HG03045 (cell line): Measurements from ENCODE around the gene GRB14.
"Not testable (repeated sequence)": the region's sequence is repeated elsewhere in the genome, so short reads cannot be mapped to it uniquely, and the experiment has no call there.

Experiments
- ATAC-seq: cut with Tn5 transposase; IDR thresholded peaks from one replicate; pipeline ENCODE4 v1.9.1; 2021; ENCODE audit warnings: mild to moderate bottlenecking, moderate library complexity; ENCODE audit not compliant: unreplicated experiment

GRB14 gene

DNA sequence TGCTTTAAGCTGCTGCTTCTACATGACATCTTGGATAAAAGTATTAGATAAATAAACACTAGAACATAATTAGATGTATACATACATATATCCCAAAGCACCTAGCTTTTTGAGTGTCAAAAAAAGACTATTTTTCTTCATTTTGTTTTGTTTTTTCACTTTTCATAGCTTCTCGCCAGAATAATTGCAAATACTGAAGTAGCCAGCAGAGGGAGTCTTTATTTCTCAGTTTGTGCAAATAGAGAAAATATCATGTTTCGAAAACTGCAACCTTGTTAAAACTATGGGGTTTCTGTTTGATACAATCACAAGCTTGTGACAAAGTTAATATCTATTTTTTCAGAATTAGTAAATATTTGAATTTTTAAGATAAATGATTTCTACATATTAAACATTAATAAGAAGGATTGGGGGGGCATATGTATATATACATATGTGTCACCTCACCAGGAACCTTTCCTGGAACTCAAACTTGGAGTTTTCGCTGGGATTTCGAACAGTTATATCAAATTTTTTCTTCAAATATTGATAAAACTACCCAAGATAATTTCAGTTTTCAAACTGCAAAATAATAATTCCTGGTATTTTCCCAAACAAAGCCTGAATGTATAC lies 61.0 kb downstream of the GRB14 start:
- ATAC-seq, result no peak

DNA sequence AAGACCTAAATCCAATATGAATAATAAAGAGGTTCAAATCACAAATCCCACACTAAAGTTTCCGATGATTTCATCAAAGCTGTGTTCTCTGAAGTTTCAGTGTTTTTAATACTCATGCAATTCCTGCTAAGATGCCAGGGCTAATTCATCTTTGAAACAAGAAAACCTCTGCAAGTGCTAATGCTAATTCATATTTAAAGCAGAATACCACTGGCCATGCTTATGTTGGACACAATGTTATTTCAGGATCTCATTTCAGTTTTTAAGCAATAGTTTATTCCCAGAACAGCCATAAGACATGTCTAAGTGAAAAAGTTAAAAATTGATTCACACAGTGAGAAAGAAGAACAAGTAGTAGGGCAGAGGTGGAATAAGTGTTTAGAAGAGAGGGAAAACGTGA lies 62.8 kb downstream of the GRB14 start:
- ATAC-seq, result no peak

DNA sequence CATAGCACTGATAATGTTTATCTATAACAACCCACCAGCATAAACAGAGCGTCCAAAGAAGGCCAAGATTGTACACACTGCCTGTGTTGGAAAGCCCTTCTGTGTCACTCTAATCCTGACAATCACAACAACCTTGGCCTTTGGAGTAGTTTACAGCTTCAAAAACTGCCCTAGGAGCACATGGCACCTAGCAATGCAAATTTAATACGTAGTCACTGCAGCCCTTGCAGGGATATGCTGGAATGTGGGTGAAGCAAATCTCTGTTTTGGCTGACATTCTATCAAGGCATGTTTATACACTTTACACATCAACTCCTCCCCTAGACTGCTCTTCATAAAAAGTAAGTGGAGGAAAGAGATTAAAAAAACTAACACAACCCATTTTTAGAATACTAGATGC lies 66.8 kb downstream of the GRB14 start:
- ATAC-seq, result no peak

DNA sequence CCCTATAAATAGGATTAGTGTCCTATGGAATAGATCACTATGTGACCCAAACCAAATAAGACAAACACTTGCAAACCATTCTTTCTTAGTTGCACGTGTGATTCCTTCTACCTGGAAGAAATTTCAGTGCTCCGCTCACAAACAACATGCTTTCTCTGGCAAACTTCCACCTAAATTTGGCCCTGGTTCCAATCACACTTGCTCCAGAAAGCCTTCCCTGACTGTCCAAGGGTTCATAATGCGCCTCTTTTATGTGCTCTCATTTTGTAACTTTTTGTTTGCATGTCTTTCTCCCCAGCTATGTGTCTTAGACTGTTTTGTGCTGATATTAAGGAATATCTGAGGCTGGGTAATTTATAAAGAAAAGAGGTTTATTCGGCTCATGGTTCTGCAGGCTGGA lies 69.8 kb downstream of the GRB14 start:
- ATAC-seq, result no peak

DNA sequence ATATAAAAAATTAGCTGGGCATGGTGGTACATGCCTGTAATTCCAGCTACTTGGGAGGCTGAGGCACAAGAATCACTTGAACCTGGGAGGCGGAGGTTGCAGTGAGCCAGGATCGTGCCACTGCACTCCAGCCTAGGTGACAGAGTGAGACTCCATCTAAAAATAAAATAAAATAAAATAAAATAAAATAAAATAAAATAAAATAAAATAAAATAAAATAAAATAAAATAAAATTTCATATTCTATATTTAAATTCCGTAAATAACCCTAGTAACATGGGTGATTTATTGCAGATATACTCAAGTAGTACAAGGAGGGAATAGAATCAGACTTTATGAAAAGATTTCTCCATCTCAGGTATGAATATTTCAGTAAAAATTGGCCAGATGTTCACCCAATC lies 71.6 kb downstream of the GRB14 start:
- not testable (repeated sequence) for ATAC-seq

DNA sequence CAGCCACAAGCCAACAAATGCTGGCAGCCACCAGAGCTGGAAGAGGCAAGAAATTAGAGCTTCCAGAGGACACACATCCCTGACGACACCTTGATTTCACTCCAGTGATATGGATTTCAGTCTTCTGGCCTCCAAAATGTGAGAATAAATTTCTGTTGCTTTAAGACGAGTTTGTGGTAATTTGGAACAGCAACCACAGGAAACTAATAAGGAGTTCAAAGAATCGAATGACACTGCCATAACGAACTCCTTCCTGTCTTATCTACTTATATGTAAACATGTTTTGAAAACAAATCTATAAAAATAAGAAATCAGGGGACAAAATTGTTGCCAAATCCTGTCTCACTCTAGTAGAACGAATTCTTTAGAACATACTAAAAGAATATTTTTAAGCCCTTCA lies 75.8 kb downstream of the GRB14 start:
- ATAC-seq, result no peak

DNA sequence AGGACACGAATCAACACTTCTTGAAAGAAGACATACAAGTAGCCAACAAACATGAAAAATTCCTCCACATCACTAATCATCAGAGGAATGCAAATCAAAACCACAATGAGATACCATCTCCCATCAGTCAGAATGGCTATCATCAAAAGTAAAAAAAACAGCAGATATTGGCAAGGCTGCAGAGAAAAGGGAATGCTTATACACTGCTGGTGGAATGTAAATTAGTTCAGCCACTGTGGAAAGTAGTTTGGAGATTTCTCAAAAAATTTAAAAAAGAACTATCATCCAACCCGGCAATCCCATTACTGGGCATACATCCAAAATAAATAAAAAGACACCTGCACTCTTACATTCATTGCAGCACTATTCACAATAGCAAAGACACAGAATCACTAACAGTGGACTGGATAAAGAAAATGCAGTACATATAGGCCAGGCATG lies 78.7 kb downstream of the GRB14 start:
- ATAC-seq, result no peak

DNA sequence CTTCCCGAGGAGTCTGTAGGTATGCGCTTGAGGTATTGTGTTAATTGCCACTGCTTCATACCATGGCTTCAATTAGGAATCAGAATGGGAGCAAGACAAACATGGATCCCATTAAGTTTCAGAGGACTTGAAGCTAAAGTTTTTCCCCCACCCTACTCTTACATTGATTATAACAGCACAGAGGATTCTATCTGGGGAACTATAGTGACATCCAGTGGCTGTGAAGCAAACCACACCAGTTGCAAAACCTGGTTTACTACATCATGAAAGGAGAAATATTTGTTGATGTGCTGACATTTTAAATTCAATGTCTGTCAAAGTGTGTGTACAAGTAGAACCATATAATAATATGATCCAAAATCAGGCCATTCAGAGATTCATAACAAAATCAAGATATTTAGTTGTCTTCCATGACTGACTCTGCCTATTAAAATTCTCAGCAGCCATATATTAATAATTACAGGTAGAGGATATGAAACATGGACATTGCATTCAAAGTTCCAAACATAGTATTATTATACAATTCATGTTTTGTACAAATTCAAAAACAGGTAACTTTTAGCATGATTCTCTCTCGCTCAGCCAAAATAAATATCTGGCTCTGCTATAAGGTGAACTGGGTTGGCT lies 82.9 kb downstream of the GRB14 start:
- ATAC-seq, result no peak

DNA sequence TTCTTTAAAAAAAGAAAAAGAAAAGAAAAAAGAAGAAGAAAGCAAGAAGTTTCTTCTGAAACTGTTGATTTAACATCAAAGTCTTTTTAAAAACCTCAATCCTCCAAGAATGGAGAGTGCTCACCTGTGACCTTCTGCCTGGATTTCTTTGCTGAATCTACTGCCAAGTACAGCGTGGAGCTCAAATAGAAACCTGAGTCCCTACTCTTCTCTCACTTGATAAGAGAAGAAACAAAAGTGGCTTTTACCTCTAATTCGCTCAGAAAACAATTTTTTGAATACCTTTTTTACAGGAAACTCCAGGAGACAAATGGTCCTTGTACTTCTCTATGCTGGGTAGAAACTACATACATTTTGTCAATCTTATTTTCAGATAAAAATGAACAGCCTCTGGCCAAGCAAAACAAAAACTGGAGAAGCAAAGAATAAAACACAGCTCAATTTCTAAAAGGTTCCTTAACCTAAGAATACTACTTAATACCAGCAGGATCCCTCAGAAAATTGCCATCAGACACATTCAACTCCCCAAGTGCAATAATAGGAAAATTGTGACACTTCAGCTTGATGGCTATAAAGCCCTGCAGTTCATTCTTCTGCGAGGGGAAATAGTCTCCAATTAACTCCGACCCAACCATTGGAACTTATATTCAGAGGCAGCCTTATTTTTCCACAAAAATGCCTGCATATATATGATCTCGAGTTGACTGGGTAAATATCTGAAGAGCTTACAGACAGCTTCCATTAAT lies 85.8 kb downstream of the GRB14 start:
- no peak for ATAC-seq

DNA sequence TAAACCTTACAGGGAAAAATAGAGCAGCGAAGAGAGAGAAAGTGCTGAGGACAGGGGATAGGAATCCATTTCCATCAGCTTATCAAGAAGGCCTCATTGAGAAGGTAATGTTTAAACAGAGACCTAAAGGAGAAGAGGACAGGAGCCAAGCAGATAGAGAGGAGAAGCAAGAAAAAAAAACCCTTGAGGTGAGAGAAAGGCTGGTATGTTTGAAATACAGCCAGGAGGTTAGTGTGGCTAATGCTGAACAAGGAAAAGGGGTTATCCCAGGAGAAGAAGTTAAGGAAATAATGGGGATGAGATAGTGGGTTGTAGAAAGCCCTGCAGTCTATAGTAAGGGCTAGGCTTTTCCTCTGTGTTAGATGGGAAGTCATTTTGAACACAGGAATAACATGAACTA lies 90.8 kb downstream of the GRB14 start:
- no peak for ATAC-seq

DNA sequence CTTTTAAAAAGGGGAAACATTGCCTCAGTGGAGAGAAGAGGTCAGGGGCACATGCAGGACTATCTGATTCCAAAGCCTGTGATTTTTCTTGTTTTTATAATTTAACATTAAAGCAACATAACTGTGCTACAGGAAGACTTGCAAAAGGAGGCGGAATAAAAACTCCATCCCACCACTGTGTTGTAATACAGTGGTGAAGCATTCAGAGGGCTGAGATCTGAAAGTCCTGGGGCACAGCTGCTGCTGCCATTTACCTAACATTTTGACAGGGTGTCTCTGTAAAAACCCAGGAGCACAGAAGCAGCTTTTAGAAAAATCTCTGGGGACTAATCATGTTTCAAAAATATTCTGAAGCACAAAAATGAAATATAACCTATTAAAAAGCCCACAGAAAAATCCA lies 97.6 kb downstream of the GRB14 start:
- ATAC-seq, result no peak

DNA sequence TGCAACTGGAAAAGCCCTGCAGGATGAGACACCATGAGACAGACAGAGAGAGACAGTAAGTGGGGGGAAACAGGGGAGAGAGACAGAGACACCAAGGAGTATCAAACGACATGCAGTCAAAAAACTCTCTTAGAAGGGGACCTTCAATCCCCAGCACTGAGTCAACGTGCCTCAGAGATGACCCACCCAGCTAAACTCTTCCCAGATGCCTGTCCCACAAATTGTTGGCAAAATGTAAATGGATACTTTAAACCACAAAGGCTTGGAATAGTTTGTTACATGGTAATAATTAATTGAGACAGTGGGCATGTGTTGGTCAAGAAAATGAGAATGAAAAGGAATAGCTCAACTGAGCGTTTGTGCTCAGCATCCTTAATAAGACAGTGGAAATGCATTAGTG lies 98.3 kb downstream of the GRB14 start:
- ATAC-seq, result no peak

DNA sequence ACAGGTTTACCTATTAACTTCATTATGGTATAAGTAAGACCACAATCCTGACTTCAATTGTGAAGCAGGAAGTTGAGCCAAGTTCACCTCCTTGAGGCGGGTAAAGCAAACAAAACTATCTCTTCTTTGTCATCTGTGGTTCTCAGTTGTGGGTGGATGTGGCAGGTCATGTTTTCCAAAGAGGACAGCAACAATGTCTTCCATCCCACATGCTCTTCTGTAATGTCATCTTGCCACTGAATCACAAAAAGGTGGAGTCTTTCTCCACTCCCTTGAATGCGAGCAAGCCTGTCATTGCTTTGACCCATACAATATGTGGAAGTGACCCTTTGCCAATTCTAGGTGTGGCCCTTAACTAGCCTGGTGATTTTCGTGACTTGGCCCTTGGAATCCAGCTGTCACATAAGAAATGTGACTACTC lies 98.7 kb downstream of the GRB14 start:
- no peak for ATAC-seq

DNA sequence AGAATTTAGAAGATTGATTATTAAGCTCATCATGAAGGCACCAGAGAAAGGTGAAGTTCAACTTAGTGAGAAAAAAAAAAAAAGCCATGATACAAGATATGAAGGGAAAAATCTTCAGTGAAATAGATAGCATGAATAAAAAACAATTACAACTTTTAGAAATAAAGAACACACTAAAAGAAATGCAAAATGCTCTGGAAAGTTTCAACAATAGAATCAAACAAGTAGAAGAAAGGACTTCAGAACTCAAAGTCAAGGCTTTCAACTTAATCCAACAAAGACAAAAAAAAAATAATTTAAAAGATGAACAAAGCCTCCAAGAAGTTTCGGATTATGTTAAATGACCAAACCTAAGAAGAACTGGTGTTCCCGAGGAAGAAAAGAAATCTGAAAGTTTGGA lies 105.5 kb downstream of the GRB14 start:
- no peak for ATAC-seq

DNA sequence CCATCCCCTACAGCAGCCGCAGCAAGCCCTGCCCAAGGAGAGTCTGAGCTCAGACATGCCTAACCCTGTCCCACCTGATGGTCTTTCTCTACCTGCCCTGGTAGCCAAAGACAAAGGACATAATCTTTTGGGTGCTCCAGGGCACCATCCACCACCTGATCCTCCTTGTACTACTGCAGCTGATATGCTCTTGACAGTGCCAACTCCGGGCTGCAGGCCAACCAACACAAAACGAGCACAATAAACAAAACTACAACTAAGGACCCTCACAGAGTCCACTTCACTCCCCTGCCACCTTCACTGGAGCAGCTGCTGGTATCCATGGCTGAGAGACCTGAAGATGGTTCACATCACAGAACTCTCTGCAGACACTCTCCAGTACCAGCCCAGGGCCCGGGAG lies 106.3 kb downstream of the GRB14 start:
- no peak for ATAC-seq

DNA sequence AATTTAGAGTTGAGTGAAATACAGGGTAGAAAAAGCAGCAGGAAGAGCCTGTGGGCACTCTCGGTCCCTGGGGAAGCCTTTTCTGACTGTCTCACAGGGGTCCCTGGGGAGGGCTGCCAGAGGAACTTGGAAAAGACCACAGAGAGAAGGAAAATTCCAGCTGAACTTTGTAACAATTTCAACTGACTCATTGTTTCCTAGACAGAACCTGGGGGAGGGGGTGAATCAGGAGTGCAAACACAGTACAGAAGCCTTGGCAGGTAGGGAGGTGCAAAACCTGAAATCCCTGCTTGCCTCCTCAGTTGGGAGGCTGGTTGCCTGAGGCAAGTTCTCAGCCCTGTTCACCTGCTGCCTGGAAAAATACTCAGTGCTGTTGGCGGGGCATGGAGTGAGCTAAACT lies 106.8 kb downstream of the GRB14 start:
- ATAC-seq, result no peak

DNA sequence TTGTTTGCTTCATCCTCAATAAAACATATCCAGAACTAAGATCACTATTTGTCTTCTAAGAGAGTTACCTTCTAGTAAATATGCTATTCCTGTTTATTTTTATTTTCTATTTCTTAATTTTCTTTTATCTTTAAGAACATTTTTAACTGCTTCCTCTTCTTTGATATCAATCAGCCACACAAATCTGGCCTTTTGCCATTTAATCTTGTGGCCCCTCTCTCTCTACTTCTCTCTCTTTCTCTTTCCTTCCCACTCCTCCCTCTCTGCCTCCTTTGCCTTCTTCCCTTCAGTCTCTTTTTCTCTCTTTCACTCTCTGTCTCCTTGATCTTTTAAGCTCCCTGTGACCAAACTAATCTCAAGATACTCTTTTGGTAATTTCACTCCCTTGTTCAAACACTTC lies 108.4 kb downstream of the GRB14 start:
- ATAC-seq, result no peak

DNA sequence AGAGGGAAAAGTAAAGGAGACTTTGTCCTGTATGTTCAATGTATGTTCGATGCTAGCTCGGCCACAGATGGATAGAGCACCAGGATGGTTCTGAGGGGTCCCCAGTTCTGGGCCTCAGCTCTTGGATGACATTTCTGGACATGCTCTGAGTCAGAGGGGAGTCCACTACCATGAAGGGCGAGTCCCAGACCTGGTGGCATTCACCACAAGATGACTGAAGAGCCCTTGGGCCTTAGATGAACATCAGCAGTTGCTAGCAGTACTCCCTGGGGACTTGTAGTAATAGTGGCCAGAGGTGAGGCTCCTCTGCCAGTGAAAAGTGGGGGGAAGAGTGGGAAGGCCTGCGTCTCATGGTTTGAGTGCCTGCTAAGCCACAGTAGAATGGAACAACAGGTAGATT lies 109.5 kb downstream of the GRB14 start:
- ATAC-seq, result no peak

DNA sequence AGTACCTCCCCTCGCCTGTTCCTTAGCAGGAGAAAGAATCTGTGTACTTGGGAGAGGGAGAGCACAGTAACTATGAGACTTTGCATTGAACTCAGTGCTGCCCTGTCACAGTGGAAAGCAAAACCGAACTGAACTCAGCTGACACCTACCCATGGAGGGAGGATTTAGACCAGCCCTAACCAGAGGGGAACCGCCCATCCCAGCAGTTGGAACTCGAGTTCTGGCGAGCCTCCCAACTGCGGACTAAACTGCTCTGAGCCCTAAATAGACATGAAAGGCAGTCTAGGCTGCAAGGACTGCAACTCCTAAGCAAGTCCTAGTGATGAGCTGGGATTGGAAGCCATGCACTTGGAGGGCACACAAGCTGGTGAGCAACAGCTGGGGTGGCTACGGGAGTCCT lies 110.4 kb downstream of the GRB14 start:
- no peak for ATAC-seq

DNA sequence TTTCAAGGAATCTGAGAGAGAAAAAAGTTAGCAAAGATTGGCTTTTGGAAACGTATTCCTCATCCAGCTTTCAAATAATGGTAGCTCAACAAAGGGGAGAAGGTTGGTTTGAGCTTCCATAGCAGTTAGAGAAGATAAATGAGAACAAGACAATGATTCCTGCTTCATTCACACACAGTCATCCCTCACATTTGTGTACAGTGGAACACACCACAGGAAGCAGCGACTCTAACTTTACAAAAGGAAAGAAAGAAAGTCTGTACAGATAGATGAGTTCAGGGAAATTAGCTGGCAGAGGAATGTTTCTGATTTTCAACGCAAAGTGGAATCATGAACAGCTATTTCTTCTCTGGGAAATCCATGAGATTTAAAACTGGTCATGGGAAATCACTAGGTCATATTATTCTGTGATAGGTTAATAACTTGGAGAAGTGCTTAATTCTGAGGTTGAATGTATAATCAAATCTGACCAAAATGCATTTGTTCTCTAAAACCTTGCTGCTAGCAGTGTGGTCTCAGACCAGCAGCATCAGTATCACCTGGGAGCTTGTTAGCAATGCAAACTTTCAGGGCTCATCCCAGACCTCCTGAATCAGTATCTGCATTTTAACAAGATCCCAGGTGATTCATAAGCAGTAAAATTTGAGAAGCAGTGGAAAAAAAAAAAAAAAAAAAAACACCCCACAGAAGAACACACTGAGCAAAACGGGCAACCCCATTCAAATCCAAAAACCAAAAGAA lies 112.0 kb downstream of the GRB14 start:
- no peak for ATAC-seq

DNA sequence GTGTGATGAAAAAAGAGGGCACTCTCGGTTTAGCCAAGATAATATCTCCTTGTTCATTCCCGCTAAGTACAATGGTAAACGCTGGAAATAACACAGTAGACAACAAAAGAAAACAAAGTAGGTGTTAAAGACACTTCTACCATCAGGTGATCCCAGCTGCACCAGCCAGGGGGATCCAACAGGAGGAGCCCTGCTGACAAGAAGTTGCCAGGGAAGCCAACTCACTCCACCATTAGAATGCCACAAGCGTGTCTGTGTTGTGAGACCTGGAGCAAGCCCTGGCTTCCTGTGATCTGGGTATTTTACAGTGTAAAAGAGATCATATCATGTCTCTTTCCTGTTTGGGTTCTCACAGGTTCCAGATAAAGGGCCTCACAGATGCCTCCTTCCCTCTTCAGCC lies 117.0 kb downstream of the GRB14 start:
- ATAC-seq, result no peak

DNA sequence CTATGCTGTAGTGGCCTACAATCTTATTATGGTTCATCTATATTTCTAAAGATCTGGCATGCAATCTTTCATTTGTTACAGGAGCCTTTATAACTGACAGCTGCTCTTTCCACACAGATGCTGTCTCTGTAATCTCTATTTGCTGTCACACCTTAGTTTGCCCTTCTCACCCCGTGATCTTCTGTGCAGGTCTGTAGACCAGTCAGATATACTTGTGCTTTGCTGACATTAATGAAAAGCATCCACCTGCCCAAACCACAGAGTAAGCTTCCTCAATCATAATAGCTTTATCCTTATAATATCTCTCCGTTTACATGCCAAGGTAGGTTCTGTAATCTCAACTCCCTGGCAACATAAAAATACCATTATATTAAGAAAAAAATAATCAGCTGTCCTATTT lies 122.4 kb downstream of the GRB14 start:
- no peak for ATAC-seq
